ENCODE results near the gene KNL1.
"Not testable (repeated sequence)": the region's sequence is repeated elsewhere in the genome, so short reads cannot be mapped to it uniquely, and the experiment has no call there.

- TF ChIP-seq CTCF, ZNF140 (tag by site-specific recombination; IDR thresholded peaks at IDR 0.05): not testable (repeated sequence)
These were observed 82.9 kb downstream of the KNL1 start for GRCh38 chr15:40676906-40677305.

Data from HEK293 (cell line).